ENCODE results near the gene ZNF25. TPM values are rescaled to one million over a fixed set of nuclear protein-coding genes. Genes with fewer than 3 reads are reported as not detected.

ZNF25 gene
- total RNA-seq (2021) (0.44 to 1.3 TPM (median 1.1 TPM) in 3 replicates), Bru-seq, nascent RNA (percentile 40 among the genes with signal in this experiment)
- long read RNA-seq, experiment 1, full-length matches to known transcripts, result 1 of 2 reads
- long read RNA-seq, experiment 1, partial matches to known transcripts, result 0 of 2 reads
- long read RNA-seq, experiment 1, other reads (novel, unspliced or antisense), result 1 of 2 reads
- long read RNA-seq, experiment 2, result 0 reads
- long read RNA-seq, experiment 3, result 0 reads

DNA sequence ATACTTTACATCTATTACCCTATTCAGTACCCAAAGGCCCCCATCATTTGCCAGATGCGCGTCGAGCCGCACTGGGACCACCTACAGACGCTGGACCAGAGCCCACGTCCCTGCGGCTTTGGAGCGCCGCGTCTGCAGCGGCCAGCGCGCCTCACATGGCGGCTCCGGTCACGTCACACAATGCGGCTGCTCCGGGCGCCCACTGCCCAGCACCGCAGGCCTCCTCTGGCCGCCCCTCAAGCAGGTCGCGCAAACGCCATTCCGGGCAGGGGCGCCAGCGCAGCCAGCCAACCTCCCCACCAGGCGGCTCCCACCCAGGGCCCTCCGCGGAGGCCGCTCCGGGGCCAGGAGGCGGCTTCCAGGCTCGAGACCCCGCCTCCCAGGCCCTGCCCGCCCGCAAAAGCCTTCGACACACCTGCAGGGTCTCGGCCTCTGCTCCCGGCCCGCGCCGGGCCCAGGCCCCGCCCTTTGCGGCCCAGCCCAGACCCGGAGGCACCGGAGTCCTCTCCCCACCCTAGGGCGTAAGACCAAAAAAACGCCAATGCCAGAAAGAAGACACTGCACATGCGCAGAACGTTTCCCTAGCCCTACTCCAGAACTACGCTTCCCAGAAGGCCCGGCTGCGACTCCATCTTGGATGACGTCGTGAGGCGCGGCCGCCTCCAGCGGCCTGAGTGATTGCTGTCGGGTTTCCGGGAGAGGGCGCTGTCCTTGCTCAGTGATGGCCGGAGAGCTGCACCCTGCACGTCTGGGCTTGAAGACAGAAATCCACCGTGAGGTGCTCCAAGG is at the start of gene ZNF25:
Gene ZNF25, minus strand, starts transcription at position 557 of the 789 bp plus-strand sequence. CDS start 4,925 bp downstream, outside the sequence.
- no peaks in the 10 kb centered on the region for H3K27me3 Mint-ChIP-seq (ENCODE audit: low read depth)
- ATAC-seq, result peak; percentile 97
- peak within 1 kb of the TSS; percentile 82 for H3K4me3 Mint-ChIP-seq
- ChIA-PET POLR2A (interaction anchor here (0.8 kb wide), 1 partner anchor 34 kb away, joined by 4 read pairs; the partner anchor contains the start of gene ZNF33A), CTCF (interaction anchor here (0.5 to 1.2 kb wide), 8 partner anchors 11 to 361 kb away, joined by 3 to 9 read pairs (median 4); partner anchors contain the start of gene ZNF33A)
- DNase-seq (ENCODE audit: low spot score), result peak; percentile 96
- H3K27ac Mint-ChIP-seq, result peak within 1 kb of the TSS; percentile 53; the same call in 1 of the 2 replicates
- peaks cover 21% of the 10 kb centered on the region for H3K36me3 Mint-ChIP-seq
- TF ChIP-seq, protein P1, sequence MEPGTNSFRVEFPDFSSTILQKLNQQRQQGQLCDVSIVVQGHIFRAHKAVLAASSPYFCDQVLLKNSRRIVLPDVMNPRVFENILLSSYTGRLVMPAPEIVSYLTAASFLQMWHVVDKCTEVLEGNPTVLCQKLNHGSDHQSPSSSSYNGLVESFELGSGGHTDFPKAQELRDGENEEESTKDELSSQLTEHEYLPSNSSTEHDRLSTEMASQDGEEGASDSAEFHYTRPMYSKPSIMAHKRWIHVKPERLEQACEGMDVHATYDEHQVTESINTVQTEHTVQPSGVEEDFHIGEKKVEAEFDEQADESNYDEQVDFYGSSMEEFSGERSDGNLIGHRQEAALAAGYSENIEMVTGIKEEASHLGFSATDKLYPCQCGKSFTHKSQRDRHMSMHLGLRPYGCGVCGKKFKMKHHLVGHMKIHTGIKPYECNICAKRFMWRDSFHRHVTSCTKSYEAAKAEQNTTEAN (CRISPR knock-in tag; IDR thresholded peaks at IDR 0.05), result 0 out of 2 replicates have a peak, but pooled peaks have one; percentile 50
- TF ChIP-seq, protein P2, sequence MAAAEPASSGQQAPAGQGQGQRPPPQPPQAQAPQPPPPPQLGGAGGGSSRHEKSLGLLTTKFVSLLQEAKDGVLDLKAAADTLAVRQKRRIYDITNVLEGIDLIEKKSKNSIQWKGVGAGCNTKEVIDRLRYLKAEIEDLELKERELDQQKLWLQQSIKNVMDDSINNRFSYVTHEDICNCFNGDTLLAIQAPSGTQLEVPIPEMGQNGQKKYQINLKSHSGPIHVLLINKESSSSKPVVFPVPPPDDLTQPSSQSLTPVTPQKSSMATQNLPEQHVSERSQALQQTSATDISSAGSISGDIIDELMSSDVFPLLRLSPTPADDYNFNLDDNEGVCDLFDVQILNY (CRISPR knock-in tag; IDR thresholded peaks at IDR 0.05), result 0 out of 2 replicates have a peak, but pooled peaks have one; percentile 43
- peak; percentile 68 for TF ChIP-seq SP1 (CRISPR knock-in tag; conservative IDR thresholded peaks at IDR 0.05)
- TF ChIP-seq CREM (CRISPR knock-in tag; IDR thresholded peaks at IDR 0.05), result 0 out of 2 replicates have a peak, but pooled peaks have one; percentile 38
- no peak for TF ChIP-seq GTF2I (CRISPR knock-in tag; conservative IDR thresholded peaks at IDR 0.05)
- TF ChIP-seq, protein P3, sequence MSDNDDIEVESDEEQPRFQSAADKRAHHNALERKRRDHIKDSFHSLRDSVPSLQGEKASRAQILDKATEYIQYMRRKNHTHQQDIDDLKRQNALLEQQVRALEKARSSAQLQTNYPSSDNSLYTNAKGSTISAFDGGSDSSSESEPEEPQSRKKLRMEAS (CRISPR knock-in tag; IDR thresholded peaks at IDR 0.05), result peak; percentile 63; the same call in 1 of the 2 replicates
- TF ChIP-seq, protein P4, sequence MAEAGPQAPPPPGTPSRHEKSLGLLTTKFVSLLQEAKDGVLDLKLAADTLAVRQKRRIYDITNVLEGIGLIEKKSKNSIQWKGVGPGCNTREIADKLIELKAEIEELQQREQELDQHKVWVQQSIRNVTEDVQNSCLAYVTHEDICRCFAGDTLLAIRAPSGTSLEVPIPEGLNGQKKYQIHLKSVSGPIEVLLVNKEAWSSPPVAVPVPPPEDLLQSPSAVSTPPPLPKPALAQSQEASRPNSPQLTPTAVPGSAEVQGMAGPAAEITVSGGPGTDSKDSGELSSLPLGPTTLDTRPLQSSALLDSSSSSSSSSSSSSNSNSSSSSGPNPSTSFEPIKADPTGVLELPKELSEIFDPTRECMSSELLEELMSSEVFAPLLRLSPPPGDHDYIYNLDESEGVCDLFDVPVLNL (CRISPR knock-in tag; IDR thresholded peaks at IDR 0.05; ENCODE audit: borderline replicate concordance, low read depth), result no peak
- TF ChIP-seq, protein P5, sequence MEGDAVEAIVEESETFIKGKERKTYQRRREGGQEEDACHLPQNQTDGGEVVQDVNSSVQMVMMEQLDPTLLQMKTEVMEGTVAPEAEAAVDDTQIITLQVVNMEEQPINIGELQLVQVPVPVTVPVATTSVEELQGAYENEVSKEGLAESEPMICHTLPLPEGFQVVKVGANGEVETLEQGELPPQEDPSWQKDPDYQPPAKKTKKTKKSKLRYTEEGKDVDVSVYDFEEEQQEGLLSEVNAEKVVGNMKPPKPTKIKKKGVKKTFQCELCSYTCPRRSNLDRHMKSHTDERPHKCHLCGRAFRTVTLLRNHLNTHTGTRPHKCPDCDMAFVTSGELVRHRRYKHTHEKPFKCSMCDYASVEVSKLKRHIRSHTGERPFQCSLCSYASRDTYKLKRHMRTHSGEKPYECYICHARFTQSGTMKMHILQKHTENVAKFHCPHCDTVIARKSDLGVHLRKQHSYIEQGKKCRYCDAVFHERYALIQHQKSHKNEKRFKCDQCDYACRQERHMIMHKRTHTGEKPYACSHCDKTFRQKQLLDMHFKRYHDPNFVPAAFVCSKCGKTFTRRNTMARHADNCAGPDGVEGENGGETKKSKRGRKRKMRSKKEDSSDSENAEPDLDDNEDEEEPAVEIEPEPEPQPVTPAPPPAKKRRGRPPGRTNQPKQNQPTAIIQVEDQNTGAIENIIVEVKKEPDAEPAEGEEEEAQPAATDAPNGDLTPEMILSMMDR (IDR thresholded peaks at IDR 0.05), result peak; percentile 64
- 0 out of 2 replicates have a peak, but pooled peaks have one; percentile 45 for TF ChIP-seq FOXK1 (CRISPR knock-in tag; IDR thresholded peaks at IDR 0.05)
- TF ChIP-seq GABPB1 (CRISPR knock-in tag; IDR thresholded peaks at IDR 0.05), result 0 out of 2 replicates have a peak, but pooled peaks have one; percentile 19
- TF ChIP-seq, protein P6, sequence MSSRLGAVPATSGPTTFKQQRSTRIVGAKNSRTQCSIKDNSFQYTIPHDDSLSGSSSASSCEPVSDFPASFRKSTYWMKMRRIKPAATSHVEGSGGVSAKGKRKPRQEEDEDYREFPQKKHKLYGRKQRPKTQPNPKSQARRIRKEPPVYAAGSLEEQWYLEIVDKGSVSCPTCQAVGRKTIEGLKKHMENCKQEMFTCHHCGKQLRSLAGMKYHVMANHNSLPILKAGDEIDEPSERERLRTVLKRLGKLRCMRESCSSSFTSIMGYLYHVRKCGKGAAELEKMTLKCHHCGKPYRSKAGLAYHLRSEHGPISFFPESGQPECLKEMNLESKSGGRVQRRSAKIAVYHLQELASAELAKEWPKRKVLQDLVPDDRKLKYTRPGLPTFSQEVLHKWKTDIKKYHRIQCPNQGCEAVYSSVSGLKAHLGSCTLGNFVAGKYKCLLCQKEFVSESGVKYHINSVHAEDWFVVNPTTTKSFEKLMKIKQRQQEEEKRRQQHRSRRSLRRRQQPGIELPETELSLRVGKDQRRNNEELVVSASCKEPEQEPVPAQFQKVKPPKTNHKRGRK (CRISPR knock-in tag; IDR thresholded peaks at IDR 0.05; ENCODE audit: borderline replicate concordance), result no peak
- peak; percentile 55; the same call in 1 of the 2 replicates for TF ChIP-seq FOXP1 (CRISPR knock-in tag; IDR thresholded peaks at IDR 0.05; ENCODE audit: borderline replicate concordance)
- TF ChIP-seq ZNF121 (CRISPR knock-in tag; IDR thresholded peaks at IDR 0.05), result peak; percentile 60
- peak; percentile 64; the same call in 1 of the 2 replicates for TF ChIP-seq ZNF232 (CRISPR knock-in tag; IDR thresholded peaks at IDR 0.05)
- no peak for TF ChIP-seq ZNF219 (CRISPR knock-in tag; IDR thresholded peaks at IDR 0.05; ENCODE audit: borderline replicate concordance)
- no peak for TF ChIP-seq RORB (CRISPR knock-in tag; IDR thresholded peaks at IDR 0.05)
- TF ChIP-seq ZNF423 (CRISPR knock-in tag; IDR thresholded peaks at IDR 0.05), result peak; percentile 39; the same call in 1 of the 2 replicates
- peaks cover 11% of the 10 kb centered on the region for H3K4me1 Mint-ChIP-seq
- peaks cover 36% of the 10 kb centered on the region for H3K9me3 Mint-ChIP-seq
